Pancreas (tissue), 10 donors: ENCODE results near the gene CMTM8. TPM values are rescaled to one million over a fixed set of nuclear protein-coding genes. Genes with fewer than 3 reads are reported as not detected.

Source experiments
- ATAC-seq, 4 donors: fragments of 200-7000 bp; cut with Tn5 transposase; one replicate each; pipeline versions ENCODE4 v1.8.0 to v1.9.1; 2020; ENCODE audit warnings: mild to moderate bottlenecking in 4 of 4, moderate library complexity in 4 of 4
- DNase-seq, 6 donors: peaks; one replicate each; pipeline ENCODE4 v3.0.0-alpha.2; 2020
- FAIRE-seq: peaks from 2 replicates; lab custom pipeline; 2012; peaks lifted over from hg19 to GRCh38; lab: Jason Lieb, UNC
- H3K27ac ChIP-seq, 4 donors: fragments of 200-600 bp; sonication (generic); 1 replicate in 3 of 4; 2 replicates in 1 of 4; pipeline versions ENCODE4 v1.5.0 to v1.8.0; 2020
- H3K27me3 ChIP-seq, 4 donors: fragments of 200-600 bp; one replicate each; pipeline ENCODE4 v1.8.0; 2021
- H3K36me3 ChIP-seq, 3 donors: fragments of 200-600 bp; sonication (generic) in 1 of 3; one replicate each; pipeline versions ENCODE4 v1.5.0 to v1.8.0; 2020 to 2021
- H3K4me1 ChIP-seq, 3 donors: fragments of 200-600 bp; one replicate each; pipeline ENCODE4 v1.8.0; 2021
- H3K4me3 ChIP-seq, 4 donors: fragments of 200-600 bp; sonication (generic) in 2 of 4; one replicate each; pipeline versions ENCODE4 v1.5.0 to v1.8.0; 2020 to 2021
- H3K9me3 ChIP-seq, 4 donors: fragments of 200-600 bp; one replicate each; pipeline ENCODE4 v1.8.0; 2021
- WGBS, 2 donors: extraction: QIAGEN DNeasy Blood & Tissue Kit; methylation state at CpG; one replicate each; pipeline ENCODE4 v1.1.7; 2013; 5-methylcytosine and 5-hydroxymethylcytosine counted together
- intact Hi-C, 3 donors: fragments of 100-400 bp; cut with DNase I; formaldehyde crosslinking; loops; one replicate each; pipeline versions ENCODE4 v1.11.1 to v1.14.2; 2022
- polyA plus RNA-seq, 2 donors: library from polyadenylated mRNA; stranded (reverse); fragments of 200-250 nt; gene quantifications; one replicate each; pipeline ENCODE4 v1.2.3, GENCODE V29; 2013
- total RNA-seq, 6 donors: library from RNA; stranded (reverse); fragmentation: NEBNext Ultra II Directional in 4 of 6; extraction: Animal tissue kit (Norgen Biotek cat#: 25700) in 4 of 6; gene quantifications; one replicate each; pipeline versions ENCODE4 v1.2.1 to v1.2.4, GENCODE V29; 2021 to 2023
- TF ChIP-seq, protein P1 (sequence below), 4 donors: fragments of 200-600 bp; sonication (generic) in 3 of 4; IDR thresholded peaks; one replicate each; pipeline versions ENCODE4 v1.5.0 to v1.8.0; 2021; ENCODE audit warnings: antibody characterized with exemption in 4 of 4
- donor health status: healthy with polysubstance abuse.
- donor health status: DM: no; HTN: no; CAD: no; lungs with moderate emphysema.
- donor health status: DM: no; HTN: no; CAD: no.
- donor health status: control.
- donor health status: control.
- donor health status: Bipolar disorder and iron deficiency.
- donor health status: DM: yes; HTN: yes; CAD: no.
- donor health status: DM: no; HTN: no; CAD: no.
- donor health status: DM: no; HTN: no; CAD: no.
- donor health status: DM: yes; HTN: yes; CAD: no.

CMTM8 gene
- total and polyA plus RNA-seq, 8 donors, result 11.0 to 23.7 (median 16.7) TPM

- WGBS, 2 donors, result 55 to 61% methylated on average over 2 of the region's 2 CpGs
- no peaks in the 10 kb centered on the region for H3K36me3 ChIP-seq
- H3K27me3 ChIP-seq, result no peaks in the 10 kb centered on the region
- DNase-seq (no peak), FAIRE-seq (no peak), ATAC-seq (no peak)
- H3K4me3 ChIP-seq, result no peak overlapping the region
- H3K27ac ChIP-seq, result no peak overlapping the region
- intact Hi-C loops, result no loop called here
- H3K4me1 ChIP-seq, result peaks cover 0 to 4% (median 0%) of the 10 kb centered on the region in 3 donors
- TF ChIP-seq, protein P1, sequence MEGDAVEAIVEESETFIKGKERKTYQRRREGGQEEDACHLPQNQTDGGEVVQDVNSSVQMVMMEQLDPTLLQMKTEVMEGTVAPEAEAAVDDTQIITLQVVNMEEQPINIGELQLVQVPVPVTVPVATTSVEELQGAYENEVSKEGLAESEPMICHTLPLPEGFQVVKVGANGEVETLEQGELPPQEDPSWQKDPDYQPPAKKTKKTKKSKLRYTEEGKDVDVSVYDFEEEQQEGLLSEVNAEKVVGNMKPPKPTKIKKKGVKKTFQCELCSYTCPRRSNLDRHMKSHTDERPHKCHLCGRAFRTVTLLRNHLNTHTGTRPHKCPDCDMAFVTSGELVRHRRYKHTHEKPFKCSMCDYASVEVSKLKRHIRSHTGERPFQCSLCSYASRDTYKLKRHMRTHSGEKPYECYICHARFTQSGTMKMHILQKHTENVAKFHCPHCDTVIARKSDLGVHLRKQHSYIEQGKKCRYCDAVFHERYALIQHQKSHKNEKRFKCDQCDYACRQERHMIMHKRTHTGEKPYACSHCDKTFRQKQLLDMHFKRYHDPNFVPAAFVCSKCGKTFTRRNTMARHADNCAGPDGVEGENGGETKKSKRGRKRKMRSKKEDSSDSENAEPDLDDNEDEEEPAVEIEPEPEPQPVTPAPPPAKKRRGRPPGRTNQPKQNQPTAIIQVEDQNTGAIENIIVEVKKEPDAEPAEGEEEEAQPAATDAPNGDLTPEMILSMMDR (IDR thresholded peaks at IDR 0.05), result no peak
- no peaks in the 10 kb centered on the region for H3K9me3 ChIP-seq
Observed at GRCh38 chr3:32326795-32327194, 88.3 kb downstream of the CMTM8 start.

DNA sequence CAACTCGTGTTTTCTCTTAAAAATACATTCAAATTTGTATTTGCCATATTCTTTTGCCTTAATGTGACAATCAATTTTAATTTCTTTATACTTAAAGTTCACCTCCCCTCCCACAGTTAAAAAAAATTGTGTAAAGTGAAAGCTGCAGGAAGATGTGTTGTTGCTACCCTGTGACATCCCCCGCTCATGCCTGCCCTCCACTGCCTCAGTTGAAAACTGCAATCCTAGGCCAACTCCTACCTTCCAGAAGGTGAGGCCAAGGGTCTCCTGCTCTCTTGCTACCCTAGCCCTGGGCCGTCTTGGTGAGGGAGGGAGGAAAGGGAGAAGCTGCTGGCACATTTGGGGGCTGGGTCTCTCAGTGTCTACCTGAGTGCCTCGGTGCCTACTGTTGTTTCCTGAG lies 96.2 kb downstream of the CMTM8 start:
- FAIRE-seq, result no peak
- WGBS, 2 donors, result 71 to 82% methylated on average over 4 of the region's 4 CpGs
- peaks cover 0 to 3% (median 0%) of the 10 kb centered on the region in 3 donors for H3K4me1 ChIP-seq
- H3K9me3 ChIP-seq, result no peaks in the 10 kb centered on the region
- no peak overlapping the region for H3K27ac ChIP-seq
- intact Hi-C loops, result no loop called here
- TF ChIP-seq, protein P1 (IDR thresholded peaks at IDR 0.05), result no peak
- no peak overlapping the region for H3K4me3 ChIP-seq
- H3K27me3 ChIP-seq, result no peaks in the 10 kb centered on the region
- no peak for DNase-seq
- no peaks in the 10 kb centered on the region for H3K36me3 ChIP-seq
- peak in 2 of 4 donors; percentile 46 to 51 for ATAC-seq

GRCh38 chr3:32335365-32336112 lies 97.1 kb downstream of the CMTM8 start:
- no peaks in the 10 kb centered on the region for H3K9me3 ChIP-seq
- ATAC-seq, result peak in 3 of 4 donors; percentile 5 to 51 (median 9)

DNA sequence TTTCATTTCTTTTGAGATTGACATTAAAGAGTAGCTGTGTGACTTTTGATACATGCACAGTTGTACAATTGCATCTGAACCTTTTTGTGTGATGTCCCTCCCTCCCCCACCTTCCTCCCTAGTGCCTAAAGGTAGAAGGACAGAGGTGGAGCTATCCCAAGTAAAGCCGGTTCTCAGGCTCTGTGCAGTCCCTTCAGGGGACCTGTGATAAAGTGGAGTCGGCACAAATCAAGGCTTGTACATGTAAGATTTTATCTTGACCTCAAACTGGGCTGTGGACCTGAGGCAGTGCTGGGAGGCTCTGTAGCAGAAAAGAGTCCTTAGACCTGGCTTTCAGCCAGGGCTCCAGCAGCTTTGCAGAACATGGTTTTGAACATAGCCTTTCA lies 97.6 kb downstream of the CMTM8 start:
- intact Hi-C loops, result no loop called here
- DNase-seq (no peak), FAIRE-seq (no peak), ATAC-seq (no peak)
- TF ChIP-seq, protein P1 (IDR thresholded peaks at IDR 0.05), result no peak
- peaks cover 0 to 7% (median 4%) of the 10 kb centered on the region in 3 donors for H3K4me1 ChIP-seq
- no peaks in the 10 kb centered on the region for H3K36me3 ChIP-seq
- H3K4me3 ChIP-seq, result no peak overlapping the region
- no peaks in the 10 kb centered on the region for H3K27me3 ChIP-seq
- no peak overlapping the region for H3K27ac ChIP-seq
- WGBS, 2 donors, result 18% methylated on average over 2 of the region's 2 CpGs
- no peaks in the 10 kb centered on the region for H3K9me3 ChIP-seq

More at GRCh38 chr3:32335365-32336112, 97.1 kb downstream of the CMTM8 start:
- Histone ChIP-seq H3K36me3 (no peaks in the 10 kb centered on the region), H3K4me1 (peaks cover 0 to 7% (median 2%) of the 10 kb centered on the region in 3 donors), H3K27ac (no peak overlapping the region), H3K27me3 (no peaks in the 10 kb centered on the region), H3K4me3 (no peak overlapping the region)
- TF ChIP-seq, protein P1 (IDR thresholded peaks at IDR 0.05), result no peak
- 73 to 77% methylated on average over 13 of the region's 13 CpGs for WGBS, 2 donors
- intact Hi-C loops, result no loop called here
- FAIRE-seq (no peak), DNase-seq (no peak)

GRCh38 chr3:32337505-32337904 lies 99.0 kb downstream of the CMTM8 start:
- Histone ChIP-seq H3K9me3 (no peaks in the 10 kb centered on the region), H3K27me3 (no peaks in the 10 kb centered on the region), H3K4me1 (peaks cover 0 to 7% (median 4%) of the 10 kb centered on the region in 3 donors), H3K27ac (no peak overlapping the region), H3K4me3 (no peak overlapping the region), H3K36me3 (no peaks in the 10 kb centered on the region)
- ATAC-seq (no peak), FAIRE-seq (no peak), DNase-seq (no peak)
- intact Hi-C loops, result no loop called here
- TF ChIP-seq, protein P1 (IDR thresholded peaks at IDR 0.05), result no peak
